OCI-LY7 (cell line): ENCODE measurements around the gene DUSP16. TPM values are rescaled to one million over a fixed set of nuclear protein-coding genes. Genes with fewer than 3 reads are reported as not detected.
A peak's percentile ranks its signal among the peaks of the same experiment; 100 is the strongest.

ENCODE experiments used
- BruUV-seq: library from RNA; stranded (reverse); fragments of 400-500 nt; replicated peaks from 2 replicates; lab custom pipeline; 2021; lab: Mats Ljungman, UMichigan
- CTCF ChIA-PET: fragments of 300-600 bp; sonication (Branson Sonifier 250); formaldehyde crosslinking; loops from one replicate; lab custom pipeline; 2022; ENCODE audit warnings: antibody characterized with exemption; ENCODE audit not compliant: unreplicated experiment; lab: Charles Lee
- POLR2A ChIA-PET: fragments of 300-600 bp; sonication (Branson Sonifier 250); formaldehyde crosslinking; loops from one replicate; lab custom pipeline; 2022; ENCODE audit warnings: antibody characterized with exemption; lab: Charles Lee
- DNase-seq: peaks from one replicate; pipeline ENCODE4 v3.0.0-alpha.2; 2015; ENCODE audit warnings: low spot score
- H2AFZ ChIP-seq: fragments of 200-600 bp; sonication (generic), shearing (Covaris generic); 2 replicates; pipeline ENCODE4 v1.6.1; 2014; ENCODE audit warnings: mild to moderate bottlenecking, antibody characterized with exemption, low read length, moderate library complexity
- H3K27ac ChIP-seq: fragments of 200-600 bp; sonication (generic); 2 replicates; pipeline ENCODE4 v1.5.1; 2014; ENCODE audit warnings: mixed run types, low read depth, mild to moderate bottlenecking, moderate library complexity, low read length, inconsistent platforms; ENCODE audit not compliant: poor library complexity, severe bottlenecking
- H3K36me3 ChIP-seq: fragments of 200-600 bp; sonication (generic); 2 replicates; pipeline ENCODE4 v1.6.1; 2014; ENCODE audit warnings: mild to moderate bottlenecking, antibody characterized with exemption, low read length, moderate library complexity, mixed read lengths; ENCODE audit not compliant: insufficient read depth
- H3K4me1 ChIP-seq: fragments of 200-600 bp; sonication (generic); 2 replicates; pipeline ENCODE4 v1.5.1; 2014; ENCODE audit warnings: mild to moderate bottlenecking, low read length; ENCODE audit not compliant: insufficient read depth, poor library complexity, severe bottlenecking
- H3K4me2 ChIP-seq: fragments of 200-600 bp; sonication (generic); 2 replicates; pipeline ENCODE4 v1.6.1; 2014; ENCODE audit warnings: mild to moderate bottlenecking, low read length
- H3K4me3 ChIP-seq: fragments of 200-600 bp; sonication (generic); 2 replicates; pipeline ENCODE4 v1.5.1; 2014; ENCODE audit warnings: mild to moderate bottlenecking, low read depth, low read length; ENCODE audit not compliant: poor library complexity, severe bottlenecking
- H3K79me2 ChIP-seq: fragments of 200-600 bp; sonication (generic); 2 replicates; pipeline ENCODE4 v1.6.1; 2016; ENCODE audit warnings: low read depth, mild to moderate bottlenecking, low read length, moderate library complexity, mixed read lengths; ENCODE audit not compliant: insufficient read depth
- H3K9me2 ChIP-seq: fragments of 200-600 bp; sonication (generic); 2 replicates; pipeline ENCODE4 v1.6.1; 2016; ENCODE audit warnings: mild to moderate bottlenecking, low read length, mixed read lengths; ENCODE audit not compliant: insufficient read depth
- H3K9me3 ChIP-seq: fragments of 200-600 bp; sonication (generic); 2 replicates; pipeline ENCODE4 v1.6.1; 2014; ENCODE audit warnings: mild to moderate bottlenecking, mixed run types, low read length, mixed read lengths
- H4K20me1 ChIP-seq: fragments of 200-600 bp; sonication (generic); 2 replicates; pipeline ENCODE4 v1.6.1; 2014; ENCODE audit warnings: mild to moderate bottlenecking, antibody characterized with exemption, low read length, moderate library complexity, mixed read lengths; ENCODE audit not compliant: insufficient read depth
- EZH2phosphoT487 ChIP-seq: fragments of 200-600 bp; sonication (generic); IDR thresholded peaks from 2 replicates; pipeline ENCODE4 v1.6.1; 2018; ENCODE audit warnings: low read depth, borderline replicate concordance, mild to moderate bottlenecking, mixed run types, antibody characterized with exemption, low read length, moderate library complexity, mixed read lengths
- intact Hi-C: fragments of 100-400 bp; cut with micrococcal nuclease; formaldehyde crosslinking; loops from one replicate; pipeline ENCODE4 v1.10.0; 2022; ENCODE audit not compliant: unreplicated experiment
- total RNA-seq, 2 experiments: library from RNA; depleted of rRNA in 1 of 2; stranded (reverse); fragments of >200 nt in 1 of 2; shearing (Covaris generic) in 1 of 2; gene quantifications; 2 replicates each; pipeline ENCODE4 v1.2.3, GENCODE V29; 2014 to 2022
- TF ChIP-seq, protein P1 (sequence below): fragments of 200-600 bp; sonication (generic); conservative IDR thresholded peaks from 2 replicates; pipeline ENCODE4 v1.5.1; 2014; ENCODE audit warnings: mild to moderate bottlenecking, antibody characterized with exemption, low read length, moderate library complexity, mixed read lengths

The DUSP16 gene
- total RNA-seq, 2 experiments from 2014 or later = 2.8 to 11.8 TPM

- no peak overlapping the region for H3K4me3 ChIP-seq
- H3K79me2 ChIP-seq = no peaks in the 10 kb centered on the region
- H3K9me3 ChIP-seq = no peaks in the 10 kb centered on the region
- ChIA-PET CTCF (no interaction called here), POLR2A (interaction anchor here (0.5 to 0.9 kb wide), 4 partner anchors 14 to 355 kb away, joined by 3 to 12 read pairs (median 4); no protein-coding TSS in a partner anchor)
- peaks cover 20% of the 10 kb centered on the region for H3K4me1 ChIP-seq
- peak overlapping the region; percentile 28 for H3K4me2 ChIP-seq
- TF ChIP-seq EZH2phosphoT487 = no peak
- TF ChIP-seq, protein P1, sequence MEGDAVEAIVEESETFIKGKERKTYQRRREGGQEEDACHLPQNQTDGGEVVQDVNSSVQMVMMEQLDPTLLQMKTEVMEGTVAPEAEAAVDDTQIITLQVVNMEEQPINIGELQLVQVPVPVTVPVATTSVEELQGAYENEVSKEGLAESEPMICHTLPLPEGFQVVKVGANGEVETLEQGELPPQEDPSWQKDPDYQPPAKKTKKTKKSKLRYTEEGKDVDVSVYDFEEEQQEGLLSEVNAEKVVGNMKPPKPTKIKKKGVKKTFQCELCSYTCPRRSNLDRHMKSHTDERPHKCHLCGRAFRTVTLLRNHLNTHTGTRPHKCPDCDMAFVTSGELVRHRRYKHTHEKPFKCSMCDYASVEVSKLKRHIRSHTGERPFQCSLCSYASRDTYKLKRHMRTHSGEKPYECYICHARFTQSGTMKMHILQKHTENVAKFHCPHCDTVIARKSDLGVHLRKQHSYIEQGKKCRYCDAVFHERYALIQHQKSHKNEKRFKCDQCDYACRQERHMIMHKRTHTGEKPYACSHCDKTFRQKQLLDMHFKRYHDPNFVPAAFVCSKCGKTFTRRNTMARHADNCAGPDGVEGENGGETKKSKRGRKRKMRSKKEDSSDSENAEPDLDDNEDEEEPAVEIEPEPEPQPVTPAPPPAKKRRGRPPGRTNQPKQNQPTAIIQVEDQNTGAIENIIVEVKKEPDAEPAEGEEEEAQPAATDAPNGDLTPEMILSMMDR = no peak
- DNase-seq = peak; percentile 50
- no TSS peak for BruUV-seq
- no peaks in the 10 kb centered on the region for H4K20me1 ChIP-seq
- no peaks in the 10 kb centered on the region for H3K9me2 ChIP-seq
- no peak overlapping the region for H3K27ac ChIP-seq
- intact Hi-C loops = no loop called here
- peak overlapping the region; percentile 40; the same call in 1 of the 2 replicates for H2AFZ ChIP-seq
- no peaks in the 10 kb centered on the region for H3K36me3 ChIP-seq
Observed at GRCh38 chr12:12551115-12551514, 11.5 kb downstream of the DUSP16 start.

DNA sequence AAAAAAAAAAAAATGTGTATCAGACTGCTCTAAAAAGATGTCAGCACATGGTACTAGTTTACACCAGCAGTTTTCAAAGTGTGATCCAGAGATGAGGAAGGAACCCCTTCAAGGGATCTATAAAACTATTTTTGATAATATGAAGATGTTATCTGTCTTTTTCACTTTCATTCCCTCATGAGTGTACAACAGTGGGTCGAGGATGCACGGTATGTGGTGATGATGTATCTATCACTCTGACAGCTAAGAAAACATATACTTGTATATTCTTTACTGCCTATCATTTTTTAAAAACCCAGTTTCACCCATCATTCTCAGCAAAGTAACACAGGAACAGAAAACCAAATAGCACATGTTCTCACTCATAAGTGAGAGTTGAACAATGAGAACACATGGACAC lies 12.4 kb downstream of the DUSP16 start:
- H3K27ac ChIP-seq = no peak overlapping the region
- peaks cover 20% of the 10 kb centered on the region for H3K4me1 ChIP-seq
- H3K4me3 ChIP-seq = no peak overlapping the region
- no peaks in the 10 kb centered on the region for H4K20me1 ChIP-seq
- H3K9me3 ChIP-seq = no peaks in the 10 kb centered on the region
- ChIA-PET CTCF (no interaction called here), POLR2A (interaction anchor here (0.6 to 0.7 kb wide), 3 partner anchors 113 to 544 kb away, joined by 3 to 8 read pairs (median 3); no protein-coding TSS in a partner anchor)
- no TSS peak for BruUV-seq
- H2AFZ ChIP-seq = no peak overlapping the region
- no peak for TF ChIP-seq EZH2phosphoT487
- TF ChIP-seq, protein P1 = no peak
- H3K9me2 ChIP-seq = no peaks in the 10 kb centered on the region
- no peaks in the 10 kb centered on the region for H3K36me3 ChIP-seq
- intact Hi-C loops = no loop called here
- H3K4me2 ChIP-seq = no peak overlapping the region
- H3K79me2 ChIP-seq = no peaks in the 10 kb centered on the region
- no peak for DNase-seq

DNA sequence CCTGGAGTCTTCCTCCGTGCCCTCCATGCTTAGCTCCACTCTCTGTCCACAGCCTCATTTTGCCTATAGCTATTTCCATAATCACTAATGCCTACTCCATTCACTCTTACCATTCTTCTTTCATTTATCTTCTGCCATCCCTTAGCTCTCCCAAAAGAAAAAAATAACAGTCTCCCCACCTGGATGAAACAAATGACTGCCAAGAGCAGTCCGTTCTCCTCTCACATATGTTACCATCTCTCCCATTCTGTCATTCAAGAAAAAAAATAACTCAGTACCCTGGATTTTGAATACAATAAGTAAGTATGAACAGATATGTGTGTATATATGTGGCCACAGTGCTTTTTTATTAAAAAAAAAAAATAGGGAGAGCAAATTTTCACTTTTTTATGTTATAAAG lies 13.2 kb downstream of the DUSP16 start:
- TF ChIP-seq EZH2phosphoT487 = no peak
- TF ChIP-seq, protein P1 = no peak
- intact Hi-C loops = no loop called here
- Histone ChIP-seq H3K79me2 (no peaks in the 10 kb centered on the region), H3K36me3 (no peaks in the 10 kb centered on the region), H2AFZ (no peak overlapping the region), H3K4me1 (peaks cover 20% of the 10 kb centered on the region), H3K4me2 (no peak overlapping the region), H3K9me3 (no peaks in the 10 kb centered on the region), H3K27ac (no peak overlapping the region), H4K20me1 (no peaks in the 10 kb centered on the region), H3K9me2 (no peaks in the 10 kb centered on the region), H3K4me3 (no peak overlapping the region)
- CTCF ChIA-PET = no interaction called here
- POLR2A ChIA-PET = interaction anchor here (0.6 to 0.7 kb wide), 3 partner anchors 52 to 163 kb away, joined by 3 read pairs; no protein-coding TSS in a partner anchor
- no peak for DNase-seq
- no TSS peak for BruUV-seq
